Measurements from ENCODE around the gene CMSS1. TPM values are rescaled to one million over a fixed set of nuclear protein-coding genes. Genes with fewer than 3 reads are reported as not detected.

The CMSS1 gene
- total RNA-seq, 1 experiment from 2014 or later = 86.3 TPM

DNA sequence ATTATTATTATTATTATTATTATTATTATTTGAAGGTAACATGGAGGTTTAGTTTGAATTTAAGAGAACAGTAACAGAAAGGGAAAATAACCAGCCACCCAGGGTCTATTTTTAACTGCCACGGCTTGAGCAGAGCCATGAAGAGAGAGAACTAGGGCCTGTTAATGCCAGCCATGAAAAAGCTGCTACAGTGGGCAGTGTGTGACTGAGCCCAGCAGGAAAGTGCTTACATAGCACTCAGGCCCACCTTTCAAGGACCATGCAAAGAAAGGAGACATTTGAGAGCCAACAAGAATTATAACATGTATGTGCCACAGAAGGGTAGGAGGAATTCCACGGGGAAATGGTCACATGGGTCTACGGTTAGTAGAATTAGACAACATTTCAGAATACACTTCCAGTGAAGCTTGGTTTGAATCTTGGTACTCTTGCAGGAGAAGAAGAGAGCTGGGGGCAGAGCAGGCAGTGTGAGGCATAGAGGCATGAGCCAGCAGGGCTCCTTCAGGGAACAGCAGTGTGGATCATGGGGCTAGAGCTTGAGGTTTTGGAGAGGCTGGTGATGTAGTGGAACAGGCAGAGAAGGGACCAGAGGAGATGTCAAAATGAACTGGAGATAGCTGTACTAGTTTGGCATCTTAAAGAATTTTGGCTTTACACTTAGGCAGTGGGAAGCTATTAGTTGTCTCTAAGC, 140.7 kb downstream of the CMSS1 start:
- H3K36me3 ChIP-seq (ENCODE audit: control insufficient read depth, insufficient read depth, low read length) = no peaks in the 10 kb centered on the region
- POLR2A ChIA-PET = no interaction called here
- no peaks in the 10 kb centered on the region for H3K4me1 ChIP-seq (ENCODE audit: control insufficient read depth, insufficient read depth, low read length)
- no peak for DNase-seq (ENCODE audit: low read depth, low spot score)
- in situ Hi-C loops (cut with HindIII; ENCODE audit: low pct_unique_long_range_greater_than_20kb, low sequenced_read_pairs) = no loop called here
- TF ChIP-seq SIN3A (IDR thresholded peaks at IDR 0.05; ENCODE audit: borderline replicate concordance, insufficient read depth, low read depth, low read length) (no peak), REST (IDR thresholded peaks at IDR 0.05; ENCODE audit: insufficient read depth in 1 of 2, low read depth in 2 of 2, low read length in 1 of 2) (no peak), POLR2AphosphoS5 (IDR thresholded peaks at IDR 0.05; ENCODE audit: low read depth, low read length) (no peak), TCF7L2 (IDR thresholded peaks at IDR 0.05; ENCODE audit: low read depth, low read length) (no peak)
- TF ChIP-seq, protein P1, sequence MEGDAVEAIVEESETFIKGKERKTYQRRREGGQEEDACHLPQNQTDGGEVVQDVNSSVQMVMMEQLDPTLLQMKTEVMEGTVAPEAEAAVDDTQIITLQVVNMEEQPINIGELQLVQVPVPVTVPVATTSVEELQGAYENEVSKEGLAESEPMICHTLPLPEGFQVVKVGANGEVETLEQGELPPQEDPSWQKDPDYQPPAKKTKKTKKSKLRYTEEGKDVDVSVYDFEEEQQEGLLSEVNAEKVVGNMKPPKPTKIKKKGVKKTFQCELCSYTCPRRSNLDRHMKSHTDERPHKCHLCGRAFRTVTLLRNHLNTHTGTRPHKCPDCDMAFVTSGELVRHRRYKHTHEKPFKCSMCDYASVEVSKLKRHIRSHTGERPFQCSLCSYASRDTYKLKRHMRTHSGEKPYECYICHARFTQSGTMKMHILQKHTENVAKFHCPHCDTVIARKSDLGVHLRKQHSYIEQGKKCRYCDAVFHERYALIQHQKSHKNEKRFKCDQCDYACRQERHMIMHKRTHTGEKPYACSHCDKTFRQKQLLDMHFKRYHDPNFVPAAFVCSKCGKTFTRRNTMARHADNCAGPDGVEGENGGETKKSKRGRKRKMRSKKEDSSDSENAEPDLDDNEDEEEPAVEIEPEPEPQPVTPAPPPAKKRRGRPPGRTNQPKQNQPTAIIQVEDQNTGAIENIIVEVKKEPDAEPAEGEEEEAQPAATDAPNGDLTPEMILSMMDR (IDR thresholded peaks at IDR 0.05) = no peak
- H3K27me3 ChIP-seq (ENCODE audit: control insufficient read depth, insufficient read depth, low read length) = no peaks in the 10 kb centered on the region
- intact Hi-C loops (cut with micrococcal nuclease; ENCODE audit: unreplicated experiment) = no loop called here
- no peaks in the 10 kb centered on the region for H3K9me3 ChIP-seq (ENCODE audit: control insufficient read depth, insufficient read depth, low read depth, low read length)
- CTCF ChIA-PET = no interaction called here
- no TSS peak for BruUV-seq (replicated peaks)
- no peak overlapping the region for H3K4me3 ChIP-seq (ENCODE audit: low read depth in 2 of 2, low read length in 2 of 2)
- H3K27ac ChIP-seq (ENCODE audit: low read length) = no peak overlapping the region
- no peak for ATAC-seq

DNA sequence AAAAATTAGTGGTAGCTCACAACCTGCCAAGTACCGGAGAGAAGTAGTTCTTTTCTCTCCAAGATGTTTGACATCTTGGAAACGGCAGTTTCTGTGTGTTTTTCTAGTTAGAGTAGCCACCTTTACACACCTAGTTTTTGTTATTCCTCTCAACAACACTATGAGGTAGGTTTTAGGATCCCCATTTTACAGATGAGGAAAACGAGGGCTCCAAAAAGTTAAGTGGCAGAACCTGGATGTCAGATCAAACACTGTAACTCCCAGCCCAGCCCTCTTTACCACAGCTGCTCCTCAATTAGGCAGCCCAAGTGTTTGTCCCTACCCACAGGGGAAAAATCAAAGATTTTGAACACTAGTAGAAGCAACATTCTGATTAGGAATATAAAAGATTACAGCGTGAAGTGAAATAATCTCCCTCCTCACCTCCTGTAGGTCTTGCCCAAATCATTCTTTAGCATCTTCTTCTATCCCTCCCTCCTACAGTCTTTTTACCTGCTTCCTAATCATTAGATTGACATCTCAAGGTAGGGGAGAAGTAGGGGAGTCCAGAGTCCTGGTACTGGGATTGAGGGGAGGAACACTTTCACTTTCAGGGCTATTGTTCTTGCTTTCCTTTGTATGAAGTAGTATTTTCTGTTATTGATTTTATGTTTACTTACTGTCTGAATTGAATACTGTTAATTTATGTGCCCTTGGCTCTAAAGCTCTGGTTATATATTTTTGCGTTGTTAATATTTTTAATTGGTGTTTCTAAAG, 142.6 kb downstream of the CMSS1 start:
- Histone ChIP-seq H3K4me1 (ENCODE audit: control insufficient read depth, insufficient read depth, low read length) (peaks cover 4% of the 10 kb centered on the region; the same call in 1 of the 2 replicates), H3K9me3 (ENCODE audit: control insufficient read depth, insufficient read depth, low read depth, low read length) (no peaks in the 10 kb centered on the region), H3K36me3 (ENCODE audit: control insufficient read depth, insufficient read depth, low read length) (no peaks in the 10 kb centered on the region), H3K27me3 (ENCODE audit: control insufficient read depth, insufficient read depth, low read length) (no peaks in the 10 kb centered on the region), H3K27ac (ENCODE audit: low read length) (no peak overlapping the region), H3K4me3 (ENCODE audit: low read depth in 2 of 2, low read length in 2 of 2) (no peak overlapping the region)
- TF ChIP-seq, protein P1 (IDR thresholded peaks at IDR 0.05) = no peak
- no peak for TF ChIP-seq TCF7L2 (IDR thresholded peaks at IDR 0.05; ENCODE audit: low read depth, low read length)
- TF ChIP-seq SIN3A (IDR thresholded peaks at IDR 0.05; ENCODE audit: borderline replicate concordance, insufficient read depth, low read depth, low read length) = no peak
- no peak for TF ChIP-seq POLR2AphosphoS5 (IDR thresholded peaks at IDR 0.05; ENCODE audit: low read depth, low read length)
- TF ChIP-seq REST (IDR thresholded peaks at IDR 0.05; ENCODE audit: insufficient read depth in 1 of 2, low read depth in 2 of 2, low read length in 1 of 2) = no peak
- in situ Hi-C loops (cut with HindIII; ENCODE audit: low pct_unique_long_range_greater_than_20kb, low sequenced_read_pairs) (no loop called here), intact Hi-C loops (cut with micrococcal nuclease; ENCODE audit: unreplicated experiment) (no loop called here)
- CTCF ChIA-PET = no interaction called here
- ATAC-seq (no peak), DNase-seq (ENCODE audit: low read depth, low spot score) (no peak)
- BruUV-seq (replicated peaks) = no TSS peak
- POLR2A ChIA-PET = interaction anchor here (0.6 kb wide), 1 partner anchor 58 kb away, joined by 8 read pairs; no protein-coding TSS in a partner anchor
